NCI-H2107 treated with DMSO at 0.1 percent for 48 hours (cell line): Measurements from ENCODE around the gene DYNC1LI2.

Source experiments
- DNase-seq: peaks from one replicate; lab custom pipeline; 2025; ENCODE audit not compliant: unreplicated experiment; lab: John Stamatoyannopoulos, UW

DYNC1LI2 gene

GRCh38 chr16:66740533-66740932, 10.9 kb downstream of the DYNC1LI2 start:
- no peak for DNase-seq

GRCh38 chr16:66740010-66740409, 11.4 kb downstream of the DYNC1LI2 start:
- DNase-seq, result peak; percentile 17

DNA sequence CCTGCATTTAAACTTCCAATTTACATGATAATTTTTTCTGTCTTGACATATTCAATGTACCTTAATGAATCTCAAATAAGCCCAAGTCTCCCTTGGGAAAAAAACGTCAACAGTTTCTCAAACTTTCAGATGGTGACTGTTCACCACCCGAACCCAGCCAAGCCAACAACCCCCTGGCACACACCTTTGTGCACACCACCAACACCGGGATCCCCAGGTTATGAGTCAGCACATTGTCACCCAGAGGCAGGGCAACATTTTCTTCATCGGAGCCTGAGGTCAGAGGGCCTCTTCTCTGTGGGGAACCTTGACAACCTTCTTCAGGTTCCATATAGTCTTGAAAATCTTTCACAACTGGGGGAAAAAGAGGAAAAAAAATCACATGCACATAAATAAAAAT, 15.5 kb downstream of the DYNC1LI2 start:
- DNase-seq, result no peak

DNA sequence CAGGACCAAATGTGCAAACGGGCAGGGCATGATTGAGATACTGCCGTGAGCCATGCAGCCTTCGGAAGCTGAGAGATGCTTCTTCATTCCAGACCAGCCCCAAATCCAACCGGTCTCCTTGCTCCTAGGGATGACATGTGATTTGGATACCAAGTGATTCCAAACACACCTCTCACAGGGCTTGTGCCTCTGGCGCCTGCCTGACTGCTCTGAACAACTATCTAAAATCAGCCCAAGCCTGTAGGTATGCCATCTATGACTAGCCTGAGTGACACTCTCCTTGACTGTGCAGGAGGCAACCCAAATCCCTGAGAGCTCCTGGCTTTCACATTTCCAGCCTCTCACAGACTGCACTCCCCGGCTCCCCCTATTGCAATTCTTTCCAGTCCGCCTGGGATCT, 20.3 kb downstream of the DYNC1LI2 start:
- DNase-seq, result no peak

GRCh38 chr16:66728804-66729203, 22.6 kb downstream of the DYNC1LI2 start:
- DNase-seq, result peak; percentile 85

DNA sequence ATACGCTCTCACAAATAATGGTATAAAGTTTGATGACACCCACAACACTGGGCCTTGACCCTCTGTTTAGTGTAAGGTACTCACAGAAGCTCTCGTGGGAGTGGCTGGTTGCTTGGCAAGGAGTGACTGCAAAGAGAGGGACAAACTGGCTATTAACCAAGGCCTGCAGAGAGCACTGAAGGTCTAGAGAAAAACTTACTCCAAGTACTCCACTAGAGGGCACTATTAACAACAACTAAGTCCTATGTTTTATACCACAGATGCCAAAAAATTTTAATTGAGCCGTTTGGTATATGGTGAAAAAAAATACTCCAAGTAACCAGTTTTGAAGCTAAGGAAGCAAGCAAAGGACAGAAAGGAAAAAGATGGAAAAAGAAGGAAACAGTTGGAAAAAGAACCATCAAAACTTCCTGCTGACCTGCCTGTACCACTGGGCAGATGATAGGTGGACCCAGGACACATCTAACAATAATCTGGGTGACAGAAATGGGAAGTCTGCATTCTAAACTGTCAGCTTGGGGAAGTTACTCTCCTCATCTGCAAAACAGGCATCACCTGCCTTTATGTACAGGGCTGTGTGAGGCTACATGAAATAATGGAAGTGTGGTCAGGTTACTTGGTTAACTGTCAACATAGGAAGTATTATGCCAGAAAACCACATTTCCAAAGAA, 23.2 kb downstream of the DYNC1LI2 start:
- peak; percentile 85 for DNase-seq

DNA sequence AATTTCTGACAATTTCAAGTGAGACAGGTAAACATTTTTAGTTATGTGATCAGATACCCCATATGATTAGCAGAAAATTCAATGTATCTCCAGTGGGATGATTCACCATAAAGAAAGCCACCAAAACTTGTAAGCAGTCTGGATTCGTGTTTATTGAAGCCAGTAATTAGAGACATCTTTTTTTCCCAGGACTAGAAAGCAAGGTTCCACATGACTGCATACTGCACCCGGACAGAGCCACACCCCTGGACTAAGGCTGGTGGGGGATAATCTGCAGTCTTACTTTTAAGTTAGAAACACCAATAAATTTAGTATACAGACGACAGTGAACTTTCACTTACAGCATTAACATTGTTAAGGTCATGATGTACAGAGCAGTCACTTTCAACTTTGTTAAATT, 30.6 kb downstream of the DYNC1LI2 start:
- no peak for DNase-seq

- no peak for DNase-seq
These were observed 32.2 kb downstream of the DYNC1LI2 start for GRCh38 chr16:66719246-66719645.

GRCh38 chr16:66717776-66718175, 33.6 kb downstream of the DYNC1LI2 start:
- no peak for DNase-seq

GRCh38 chr16:66717112-66717675, 34.2 kb downstream of the DYNC1LI2 start:
- peak; percentile 10 for DNase-seq

DNA sequence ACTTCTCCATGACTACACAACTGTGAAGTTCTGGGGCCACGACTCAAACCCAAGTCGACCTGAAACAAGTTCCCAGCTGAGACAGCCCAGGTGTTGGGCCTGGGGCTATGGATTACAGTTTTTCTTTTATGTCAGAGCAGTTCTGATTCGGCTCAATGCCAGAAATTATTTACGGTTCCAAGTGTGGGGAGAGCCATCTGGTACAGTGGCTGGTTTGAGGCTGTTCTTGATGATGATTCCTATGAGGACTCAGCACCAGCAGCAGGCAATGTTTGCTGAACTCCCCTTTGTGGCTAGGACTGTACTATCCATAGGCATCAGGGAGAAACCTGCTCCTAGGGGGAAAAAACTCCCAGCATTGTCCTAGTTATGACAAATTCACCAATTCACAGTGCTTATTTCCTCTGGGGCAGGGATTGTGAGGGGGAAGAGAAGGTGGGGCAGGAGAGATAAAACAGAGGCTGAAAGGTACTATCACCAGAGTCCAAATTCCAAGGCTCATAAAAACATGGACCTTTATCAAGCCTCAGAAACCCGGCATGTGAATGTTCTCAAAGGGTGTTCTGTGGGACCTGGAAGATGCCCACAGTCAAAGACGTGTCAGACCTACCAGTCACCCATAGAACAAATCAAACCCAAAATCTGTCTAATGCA, 36.6 kb downstream of the DYNC1LI2 start:
- no peak for DNase-seq

- no peak for DNase-seq
These were observed 37.3 kb downstream of the DYNC1LI2 start for GRCh38 chr16:66714062-66714461.

GRCh38 chr16:66713076-66713475, 38.3 kb downstream of the DYNC1LI2 start:
- no peak for DNase-seq

GRCh38 chr16:66712512-66712911, 38.9 kb downstream of the DYNC1LI2 start:
- no peak for DNase-seq

GRCh38 chr16:66711581-66711980, 39.8 kb downstream of the DYNC1LI2 start:
- DNase-seq, result no peak

GRCh38 chr16:66706506-66706880, 44.9 kb downstream of the DYNC1LI2 start:
- DNase-seq, result no peak

- DNase-seq, result no peak
These were observed 45.5 kb downstream of the DYNC1LI2 start for GRCh38 chr16:66705790-66706505.

DNA sequence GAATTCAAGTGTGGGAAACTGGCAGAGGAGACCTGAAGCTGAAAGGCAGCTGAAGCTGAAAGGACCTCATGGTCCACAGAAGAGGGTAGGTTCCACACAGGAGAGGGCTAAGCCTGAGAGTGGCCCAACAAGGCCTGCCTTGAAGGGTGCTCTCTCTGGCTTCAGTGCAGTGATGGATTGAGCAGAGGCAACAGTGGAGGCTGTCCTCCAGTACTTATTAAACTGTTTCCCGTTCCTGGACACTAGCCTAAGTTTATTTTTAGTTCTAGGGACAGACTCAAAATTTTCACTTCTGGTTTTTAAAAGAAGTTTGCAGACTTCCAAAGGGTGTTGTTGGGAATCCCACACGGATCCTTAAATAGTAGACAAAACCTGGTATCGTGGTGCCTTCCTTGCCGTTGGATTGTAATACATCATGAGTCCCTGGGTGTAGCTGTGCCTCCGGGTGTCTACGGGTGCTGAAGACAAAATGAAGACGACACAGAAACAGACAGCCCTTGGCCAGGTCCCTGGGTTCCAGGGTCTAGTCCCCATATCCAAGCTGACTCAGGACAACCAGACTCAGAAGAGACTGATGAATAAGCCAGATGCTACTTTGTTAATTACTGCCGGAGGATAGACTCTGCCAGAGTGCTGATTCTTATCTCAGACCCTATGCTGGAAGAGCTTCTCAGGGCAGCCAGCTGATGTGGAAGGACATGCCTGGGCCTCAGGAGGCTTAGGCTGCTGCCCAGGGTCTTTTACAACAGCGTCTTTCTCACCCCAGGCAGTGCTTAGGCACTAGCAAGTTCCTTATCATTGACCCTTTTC, 47.8 kb downstream of the DYNC1LI2 start:
- DNase-seq, result no peak

DNA sequence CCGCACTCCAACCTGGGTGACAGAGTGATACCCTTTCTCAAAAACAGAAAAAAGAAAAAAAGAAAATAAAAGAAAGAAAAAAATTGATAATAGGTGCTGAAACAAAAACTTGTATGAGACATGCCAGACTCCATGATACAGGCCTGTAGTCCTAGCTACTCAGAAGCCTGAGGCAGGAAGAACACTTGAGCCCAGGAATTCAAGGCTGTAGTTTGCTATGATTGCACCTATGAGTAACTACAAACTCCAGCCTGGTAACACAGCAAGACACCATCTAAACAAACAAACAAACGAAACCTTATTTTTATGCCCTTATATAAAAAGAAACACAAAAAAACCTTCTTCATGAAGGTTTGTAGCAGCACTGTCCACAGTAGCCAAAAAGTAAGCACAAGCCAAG, 49.9 kb downstream of the DYNC1LI2 start:
- DNase-seq, result no peak

GRCh38 chr16:66701026-66701425, 50.4 kb downstream of the DYNC1LI2 start:
- no peak for DNase-seq

GRCh38 chr16:66699898-66700297, 51.5 kb downstream of the DYNC1LI2 start:
- no peak for DNase-seq
